HUDEP-2 (cell line): ENCODE measurements around the gene MERTK.
"Not testable (repeated sequence)": the region's sequence is repeated elsewhere in the genome, so short reads cannot be mapped to it uniquely, and the experiment has no call there.

Source experiments
- DNase-seq, 76 experiments: peaks; one replicate each; lab custom pipeline; 2025; ENCODE audit not compliant: unreplicated experiment in 76 of 76; lab: John Stamatoyannopoulos, UW

Gene MERTK

DNA sequence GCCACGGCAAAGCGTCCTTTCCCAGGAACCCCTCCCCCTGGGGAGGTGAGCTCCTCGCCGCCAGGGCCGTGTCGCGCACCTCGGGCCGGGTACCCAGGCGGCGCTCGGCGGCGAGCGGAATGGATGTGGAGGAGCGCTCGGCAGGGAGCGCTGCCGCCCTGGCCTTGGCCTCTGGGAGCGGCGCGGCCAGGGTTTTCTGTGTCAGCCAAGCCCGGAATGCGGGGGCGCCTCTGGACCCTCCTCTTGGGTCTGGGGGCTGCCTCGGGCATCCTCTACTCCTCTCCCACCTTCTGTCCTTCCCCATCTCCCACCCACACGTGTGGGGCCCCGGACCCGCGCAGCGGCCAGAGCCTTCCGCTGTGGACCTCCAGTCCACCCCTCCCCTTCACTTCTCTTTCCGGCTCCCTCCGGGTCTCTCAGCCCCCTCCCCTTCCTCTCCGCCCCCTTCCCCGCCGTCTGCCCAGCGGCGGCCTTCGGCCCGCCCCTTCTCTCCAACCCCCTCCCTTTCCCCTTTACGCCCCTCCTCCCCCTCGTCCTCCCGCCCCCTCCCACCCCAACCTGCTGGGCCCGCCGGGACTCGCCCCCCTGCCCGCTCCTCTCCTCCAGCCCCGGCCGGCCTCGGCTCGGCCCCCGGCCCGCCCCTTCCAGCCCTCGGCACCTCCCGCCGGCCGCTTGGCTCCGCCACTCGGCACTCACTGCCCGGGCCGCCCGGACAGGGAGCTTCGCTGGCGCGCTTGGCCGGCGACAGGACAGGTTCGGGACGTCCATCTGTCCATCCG lies at the start of gene MERTK:
Gene MERTK (plus strand): TSS at position 684 of the 779 bp plus-strand sequence. CDS start 129 bp downstream, outside the sequence.
- DNase-seq, result peak in 18 of 76 experiments; percentile 4 to 37 (median 15)

DNA sequence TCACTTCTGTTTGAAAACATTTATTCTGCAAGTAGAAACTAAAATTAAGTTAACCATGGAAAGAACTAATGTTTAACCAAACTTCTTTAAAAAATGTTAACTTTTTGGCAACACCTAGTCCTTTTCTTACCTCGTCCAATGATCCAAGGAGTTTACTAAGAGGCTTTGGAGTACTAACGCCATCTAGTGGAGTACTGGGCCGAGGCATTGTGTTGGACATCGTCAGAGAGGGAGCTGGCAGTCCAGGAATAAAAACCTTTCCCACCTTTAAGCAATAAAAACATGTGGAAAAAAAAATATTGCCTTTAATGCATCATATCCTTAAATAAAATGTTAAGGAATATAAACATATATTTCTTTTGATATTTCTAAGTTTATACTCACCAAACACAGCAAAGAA lies 47.8 kb upstream of the MERTK start:
- DNase-seq, result peak in 15 of 76 experiments; percentile 0 to 23 (median 5)

DNA sequence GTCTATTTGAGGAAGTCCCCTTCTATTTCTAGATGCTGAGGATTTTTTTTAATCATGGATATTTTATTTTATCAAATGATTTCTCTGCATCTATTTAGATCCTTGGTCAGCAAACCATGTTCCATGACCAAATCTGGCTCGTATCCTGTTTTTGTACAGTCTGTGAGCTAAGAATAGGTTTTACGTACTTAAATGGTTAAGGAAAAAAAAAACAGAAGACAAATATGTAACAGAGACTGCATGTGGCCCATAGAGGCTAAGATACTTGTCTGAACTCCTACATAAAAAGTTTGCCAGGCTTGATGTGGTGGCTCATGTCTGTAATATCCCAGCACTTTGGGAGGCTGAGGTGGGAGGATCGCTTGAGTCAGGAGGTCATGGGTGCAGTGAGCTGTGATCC lies 45.9 kb upstream of the MERTK start:
- not testable (repeated sequence) for DNase-seq

DNA sequence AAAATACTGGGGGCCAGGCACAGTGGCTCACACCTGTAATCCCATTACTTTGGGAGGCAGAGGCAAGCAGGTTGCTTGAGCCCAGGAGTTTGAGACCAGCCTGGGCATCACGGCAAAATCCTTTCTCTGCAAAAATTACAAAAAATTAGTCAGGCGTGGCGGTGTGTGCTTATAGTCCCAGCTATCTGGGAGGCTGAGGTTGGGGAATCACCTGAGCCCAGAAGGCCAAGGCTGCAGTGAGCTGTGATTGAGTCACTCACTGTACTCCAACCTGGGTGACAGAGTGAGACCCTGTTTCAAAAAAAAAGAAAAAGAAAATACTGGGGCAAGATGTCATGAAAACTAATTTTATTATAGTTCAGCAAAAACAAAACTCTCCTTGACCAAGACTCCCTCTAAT lies 38.4 kb upstream of the MERTK start:
- DNase-seq, result not testable (repeated sequence)

DNA sequence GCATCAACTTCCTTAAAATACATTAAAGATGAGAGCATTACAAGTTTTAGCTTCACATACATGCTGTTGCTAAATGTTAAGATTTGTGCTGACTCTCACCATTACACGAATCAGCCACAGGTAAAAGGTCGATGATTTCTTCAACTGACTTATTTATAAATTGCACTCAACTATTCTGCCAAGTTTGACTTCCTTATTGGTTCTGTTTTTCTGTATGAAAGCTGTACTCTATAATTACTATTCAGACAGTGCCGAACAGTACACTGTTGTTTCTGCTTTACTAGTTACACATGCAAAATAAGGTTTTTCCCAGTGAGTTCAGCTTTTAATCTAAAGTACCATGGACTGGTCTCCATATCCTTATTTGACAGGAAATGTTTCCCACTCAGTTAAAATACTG lies 33.3 kb upstream of the MERTK start:
- not testable (repeated sequence) for DNase-seq

DNA sequence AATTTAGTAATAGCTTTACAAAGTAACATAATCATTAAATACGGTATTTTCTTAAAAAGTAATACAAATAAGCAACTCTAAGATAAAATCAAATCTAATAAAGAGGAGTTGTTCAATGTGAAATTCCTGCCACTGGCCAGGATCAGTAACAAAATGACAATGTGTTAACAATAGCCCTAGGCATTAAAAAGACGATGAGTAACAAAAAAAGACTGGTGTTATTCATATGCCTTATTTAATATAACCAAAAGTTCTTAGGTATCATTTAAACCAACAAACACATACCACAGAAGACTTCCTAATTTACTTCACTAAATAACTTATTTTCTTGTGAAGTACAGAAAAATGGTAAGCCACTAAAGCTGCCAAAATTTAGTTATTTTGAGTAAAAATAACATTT lies 25.6 kb upstream of the MERTK start:
- DNase-seq, result not testable (repeated sequence)

DNA sequence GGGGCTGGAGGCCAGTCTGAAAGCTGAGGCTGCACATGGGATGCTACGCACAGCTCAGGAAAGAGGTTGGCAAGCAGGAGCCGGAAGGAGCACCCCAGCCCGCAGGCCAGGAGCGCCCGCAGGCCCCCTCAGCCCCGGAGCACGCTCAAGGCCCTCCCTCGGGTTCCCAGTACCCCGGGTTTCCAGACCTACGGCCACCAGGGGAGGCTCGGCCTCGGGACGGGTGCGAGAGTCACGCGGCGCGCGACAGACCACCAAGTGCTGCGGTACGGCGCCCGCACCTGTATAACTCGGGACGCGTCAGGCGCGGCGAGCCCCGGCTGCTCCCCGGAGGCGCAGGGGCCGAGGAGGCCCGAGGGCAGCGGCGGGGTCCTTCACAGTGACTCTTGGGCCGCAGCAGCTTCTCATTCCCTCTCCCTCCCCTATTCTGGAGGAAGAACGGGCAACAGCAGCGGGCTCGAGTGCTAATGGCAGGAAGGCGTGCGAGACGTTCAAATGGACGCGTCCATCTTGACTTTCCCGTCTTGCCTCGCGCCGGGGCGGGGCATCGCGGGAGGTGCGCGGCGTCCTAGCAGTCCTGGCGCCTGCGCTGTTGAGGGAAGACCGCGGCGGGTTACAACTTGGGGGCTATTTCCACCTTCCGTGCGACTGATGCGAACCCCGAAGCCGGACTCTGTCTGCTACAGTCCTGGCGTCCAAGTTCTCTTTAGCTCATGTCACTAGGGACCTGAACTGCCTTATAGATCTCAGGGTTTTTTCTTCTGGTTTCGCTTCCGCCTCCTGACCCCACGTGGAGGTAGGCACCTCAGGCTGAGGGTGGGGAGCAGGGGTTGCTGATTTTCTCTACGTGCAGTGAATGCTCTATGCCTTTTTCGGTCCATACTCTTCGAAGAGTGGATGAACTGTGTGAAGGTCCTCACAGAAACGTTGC lies 14.5 kb upstream of the MERTK start, which contains the start of gene ANAPC1:
Gene ANAPC1 (minus strand): TSS at position 533 of the 931 bp plus-strand sequence. CDS start 3,368 bp downstream, outside the sequence.
- DNase-seq, result peak in 75 of 76 experiments; percentile 16 to 84 (median 70)

DNA sequence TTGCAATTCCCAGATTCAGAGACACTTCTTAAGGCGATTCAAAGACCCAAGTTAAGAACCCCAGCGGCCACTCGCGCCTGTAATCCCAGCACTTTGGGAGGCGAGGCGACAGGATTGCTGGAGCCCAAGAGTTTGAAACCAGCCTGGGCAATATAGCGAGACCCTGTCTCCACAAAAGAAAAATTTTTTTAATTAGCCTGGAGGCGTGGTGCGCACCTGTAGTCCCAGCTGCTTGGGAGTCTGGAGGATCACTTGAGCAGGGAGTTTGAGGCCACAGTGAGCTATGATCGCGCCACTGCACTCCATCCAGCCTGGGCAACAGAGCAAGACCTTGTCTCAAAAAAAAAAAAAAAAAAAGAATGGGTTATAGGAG lies 13.8 kb upstream of the MERTK start:
- DNase-seq, result peak in 6 of 76 experiments; percentile 39 to 64 (median 44)

DNA sequence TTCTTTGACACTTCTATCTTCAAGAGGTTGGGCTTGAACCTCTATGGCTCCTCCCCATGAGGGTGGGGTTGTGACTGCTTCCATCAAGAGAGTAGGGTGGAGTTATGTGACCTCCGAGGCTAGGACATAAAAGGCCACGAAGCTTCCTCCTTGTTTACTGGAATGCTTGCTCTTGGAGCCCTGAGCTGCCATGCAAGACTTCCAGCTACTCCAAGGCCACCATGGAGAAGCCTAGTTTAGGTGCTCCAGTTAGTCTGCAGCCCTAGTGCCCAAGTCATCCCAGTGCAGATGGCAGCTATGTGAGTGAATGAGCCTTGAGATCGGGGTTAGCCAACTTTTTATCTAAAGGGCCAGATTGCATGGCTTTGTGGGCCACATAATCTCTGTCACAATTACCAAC lies 2.4 kb upstream of the MERTK start:
- DNase-seq, result peak in 13 of 76 experiments; percentile 7 to 48 (median 25)

DNA sequence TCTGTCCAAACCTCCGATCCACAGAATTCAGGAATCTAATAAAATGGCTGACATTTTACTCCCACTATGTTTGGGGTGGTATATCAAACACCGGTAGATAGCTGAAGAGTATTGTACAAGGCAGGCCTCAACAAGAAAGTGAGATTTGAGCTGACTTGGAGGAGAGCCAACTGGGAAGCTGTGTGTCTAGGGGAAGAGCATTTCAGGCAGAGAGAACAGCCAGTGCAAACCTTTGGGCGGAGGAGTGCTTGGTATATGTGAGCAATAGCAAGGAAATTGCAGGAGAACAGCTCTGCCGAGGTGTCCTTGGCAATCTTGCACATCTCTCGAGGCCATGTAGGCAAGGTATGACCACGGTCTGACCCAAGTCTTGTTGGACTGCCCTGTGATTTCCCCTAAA lies 1.8 kb upstream of the MERTK start:
- DNase-seq, result no peak

DNA sequence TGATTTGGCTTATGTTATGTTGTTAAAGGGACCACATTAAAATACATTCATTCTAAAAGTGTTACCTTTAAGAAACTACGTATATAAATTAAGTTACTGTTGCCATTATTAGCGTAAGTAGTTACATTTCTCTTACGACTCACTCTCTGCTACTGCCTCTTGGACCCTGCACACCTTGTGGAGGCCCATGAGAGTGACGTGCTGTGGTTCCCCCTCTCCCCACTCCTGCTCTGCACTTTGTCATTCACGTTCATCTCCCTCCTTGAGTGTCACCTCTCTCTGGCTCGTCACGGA lies 830 bp upstream of the MERTK start:
- no peak for DNase-seq

DNA sequence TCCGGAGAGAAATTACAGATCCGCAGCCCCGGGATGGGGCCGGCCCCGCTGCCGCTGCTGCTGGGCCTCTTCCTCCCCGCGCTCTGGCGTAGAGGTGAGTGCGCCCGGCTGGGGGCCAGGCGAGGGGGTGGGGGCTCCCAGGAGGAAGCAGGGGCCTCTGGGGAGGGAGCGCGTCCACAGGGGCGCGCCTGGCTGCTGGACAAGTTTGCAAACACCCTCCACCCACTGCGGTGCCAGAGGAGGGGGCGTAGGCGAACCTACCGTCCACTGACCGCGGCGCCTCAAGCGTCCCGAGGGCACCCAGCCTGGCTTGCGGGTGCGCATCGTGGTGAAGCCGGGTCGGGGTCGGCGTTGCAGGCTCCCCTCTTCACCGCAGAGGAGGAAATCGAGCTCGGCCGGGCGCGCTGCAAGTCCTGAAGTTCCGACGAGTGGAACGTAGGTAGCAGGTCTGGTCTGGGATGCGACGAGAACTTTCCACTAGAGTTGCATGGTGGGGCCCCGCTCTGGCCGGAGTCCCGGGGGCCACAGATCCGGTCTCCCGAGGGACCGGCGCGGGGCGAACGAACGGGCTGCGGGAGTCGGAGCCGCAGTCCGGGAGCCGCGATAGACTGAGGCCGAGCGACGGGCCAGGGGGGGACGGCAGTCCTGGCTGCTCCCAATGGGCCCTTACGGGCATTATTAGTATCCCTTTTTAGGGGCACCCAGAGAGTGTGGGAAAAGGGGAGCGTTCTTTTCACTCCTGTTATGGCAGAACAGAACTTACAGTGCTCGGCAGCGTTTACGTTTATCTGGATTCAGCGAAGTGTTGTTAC lies 502 bp downstream of the MERTK start:
- no peak for DNase-seq

DNA sequence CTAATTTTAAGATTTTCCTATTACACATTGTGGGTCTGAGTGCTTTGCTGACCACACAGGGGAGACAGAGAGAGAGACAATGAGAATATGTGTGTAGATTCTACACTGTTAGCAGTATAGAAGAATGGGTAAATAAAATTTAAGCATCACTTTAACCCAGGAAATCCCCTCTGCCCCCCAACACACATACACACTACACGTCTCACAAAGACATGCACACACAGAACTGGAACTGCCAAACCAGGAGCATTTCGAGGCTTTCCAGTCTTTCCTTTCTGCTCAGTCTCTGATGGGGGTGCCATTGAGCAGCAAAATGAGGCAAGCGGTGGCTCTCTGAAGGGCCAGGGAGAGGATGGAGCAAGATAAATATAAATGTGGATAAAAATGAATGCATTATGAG lies 2.5 kb downstream of the MERTK start:
- peak in 7 of 76 experiments; percentile 5 to 35 (median 19) for DNase-seq

DNA sequence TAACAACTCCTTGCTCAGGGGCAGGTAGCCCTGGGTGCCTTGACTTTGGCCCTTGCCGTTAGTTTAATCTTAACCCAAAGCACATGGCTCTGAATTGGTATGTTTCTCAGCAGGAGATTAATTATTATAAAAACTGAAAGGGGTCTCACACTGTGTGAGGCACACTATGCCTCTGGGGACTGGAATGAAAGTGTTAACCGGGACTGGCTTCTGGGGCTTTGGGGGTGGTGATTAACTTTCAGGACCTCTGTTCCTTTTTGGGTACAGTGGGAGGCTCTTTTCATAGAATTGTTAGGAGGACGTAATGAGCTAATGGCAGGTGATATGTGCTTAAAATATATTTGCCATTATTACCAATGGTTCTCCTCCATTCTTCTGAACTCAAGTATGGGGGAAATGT lies 5.1 kb downstream of the MERTK start:
- no peak for DNase-seq

DNA sequence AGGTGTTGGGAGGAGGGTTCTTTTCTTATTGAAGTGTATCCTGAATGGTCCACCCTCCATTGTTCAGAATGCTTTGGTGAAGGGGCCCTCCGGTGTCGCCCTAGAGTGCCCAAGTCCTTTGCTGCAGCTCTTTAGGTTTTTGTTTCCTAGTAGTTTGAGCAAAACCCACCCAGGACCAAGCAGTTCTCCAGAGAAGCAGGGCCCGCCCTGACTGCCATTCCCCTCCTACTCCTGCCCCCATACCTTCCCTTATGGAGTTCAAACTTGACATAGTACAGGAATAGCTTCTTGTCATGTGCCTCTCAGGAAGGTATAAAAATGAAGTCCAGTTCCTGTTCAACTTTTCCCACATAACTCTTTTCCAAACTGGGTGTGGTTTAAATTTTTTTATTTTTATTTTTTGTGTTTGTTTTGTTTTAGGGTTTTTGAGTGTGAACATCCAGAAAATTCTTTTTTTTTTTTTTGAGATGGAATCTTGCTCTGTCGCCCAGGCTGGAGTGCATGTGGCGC lies 5.6 kb downstream of the MERTK start:
- no peak for DNase-seq

DNA sequence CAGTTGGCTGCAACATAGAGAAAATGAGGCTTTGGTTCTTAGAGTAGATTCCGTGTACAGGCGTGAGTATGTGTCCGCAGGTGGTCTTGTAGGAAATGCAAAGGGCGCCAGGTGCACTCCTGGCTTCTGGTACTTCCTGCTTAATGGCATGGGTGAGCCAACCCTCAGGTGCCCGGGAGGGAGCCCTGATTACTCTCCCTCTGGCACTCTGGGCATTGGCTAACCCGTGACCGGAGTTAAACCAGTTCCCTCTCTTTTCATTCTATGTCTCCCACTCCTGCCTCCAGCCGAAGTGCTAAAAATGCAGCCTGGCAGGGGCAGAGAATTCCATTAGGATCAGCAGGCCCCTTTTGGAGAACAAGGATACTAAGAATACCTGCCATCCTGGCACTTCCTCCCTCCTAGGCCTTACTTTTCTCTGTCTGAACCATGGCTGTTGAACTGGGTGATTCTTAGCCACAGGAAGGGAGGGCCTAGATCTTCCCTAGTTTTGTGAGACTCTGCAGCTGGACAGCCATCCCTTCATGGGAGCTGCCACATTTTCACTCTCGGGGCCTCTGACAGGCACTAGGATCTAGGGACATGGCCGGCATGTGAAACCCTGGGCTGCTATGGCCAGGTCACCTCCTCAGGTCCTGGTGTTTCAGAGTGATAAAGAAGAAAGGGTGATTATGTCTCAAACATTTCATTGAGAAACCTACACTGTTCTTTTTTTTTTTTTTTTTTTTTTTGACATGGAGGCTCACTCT lies 6.5 kb downstream of the MERTK start:
- DNase-seq, result no peak

DNA sequence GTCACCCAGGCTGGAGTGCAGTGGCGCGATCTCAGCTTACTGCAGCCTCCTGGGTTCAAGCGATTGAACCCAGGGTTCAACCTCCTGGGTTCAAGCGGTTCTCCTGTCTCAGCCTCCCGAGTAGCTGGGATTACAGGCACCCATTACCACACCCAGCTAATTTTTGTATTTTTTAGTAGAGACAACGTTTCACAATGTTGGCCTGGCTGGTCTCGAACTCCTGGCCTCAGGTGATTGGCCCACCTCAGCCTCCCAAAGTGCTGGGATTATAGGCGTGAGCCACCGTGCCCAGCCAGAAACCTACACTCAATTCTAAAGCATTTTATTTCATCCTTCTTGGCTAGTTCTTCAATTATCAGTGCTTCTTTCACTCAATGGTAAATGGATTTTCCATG lies 7.1 kb downstream of the MERTK start:
- DNase-seq, result not testable (repeated sequence)

DNA sequence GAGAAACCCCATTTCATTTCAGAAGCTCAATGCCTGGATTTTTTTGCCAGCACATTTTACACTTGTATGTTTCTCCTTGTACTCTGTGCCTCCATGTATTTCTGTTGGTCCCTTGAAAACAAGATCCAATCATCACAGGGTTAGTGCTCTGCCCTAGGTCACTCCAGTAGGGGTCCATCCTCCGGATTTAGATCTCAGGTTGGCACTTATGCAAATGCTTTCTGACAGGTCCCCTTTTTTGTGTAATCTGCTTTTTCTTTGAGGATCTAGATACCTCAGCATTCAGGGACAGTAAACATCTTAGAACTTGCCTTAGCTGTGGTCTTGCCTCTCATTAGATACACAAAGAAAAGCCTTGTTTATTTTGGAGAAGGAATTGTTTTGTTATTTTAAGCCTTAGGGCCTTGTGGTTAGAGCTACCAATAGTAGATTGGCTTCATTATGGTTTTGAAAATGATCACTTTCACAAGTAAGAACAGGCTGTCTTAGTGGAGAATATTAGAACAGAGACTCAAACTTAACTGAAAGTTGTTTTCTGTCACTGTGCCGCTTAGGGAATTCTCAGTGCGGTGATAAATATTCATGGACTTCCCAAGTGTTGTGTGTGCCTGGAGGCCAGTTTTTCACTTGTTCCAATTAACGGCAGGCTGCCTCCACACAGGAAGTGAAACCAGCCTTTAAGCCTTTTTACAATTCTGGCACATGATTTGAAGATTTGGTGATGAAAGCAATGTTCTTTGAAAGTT lies 7.8 kb downstream of the MERTK start:
- DNase-seq, result no peak

DNA sequence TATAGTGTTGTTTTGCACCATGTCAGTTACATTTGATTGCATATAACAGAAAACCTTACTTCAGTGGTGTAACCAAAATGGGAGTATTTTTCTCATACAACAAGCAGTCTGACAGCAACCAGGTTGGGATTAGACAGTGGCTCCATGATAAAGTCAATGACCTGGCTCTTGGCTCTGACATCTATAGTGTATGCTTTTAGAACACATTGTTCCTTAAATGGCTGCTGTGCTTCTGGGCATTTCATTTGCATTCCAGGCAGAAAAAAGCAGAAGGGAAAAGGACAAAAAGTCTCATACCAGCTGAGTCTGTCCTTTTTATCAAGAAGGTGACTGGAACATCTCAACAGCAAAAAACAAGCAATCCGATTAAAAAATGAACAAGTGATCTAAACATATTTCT lies 10.2 kb downstream of the MERTK start:
- DNase-seq, result no peak
